ENCODE measurements around the gene RASSF7.

DNA sequence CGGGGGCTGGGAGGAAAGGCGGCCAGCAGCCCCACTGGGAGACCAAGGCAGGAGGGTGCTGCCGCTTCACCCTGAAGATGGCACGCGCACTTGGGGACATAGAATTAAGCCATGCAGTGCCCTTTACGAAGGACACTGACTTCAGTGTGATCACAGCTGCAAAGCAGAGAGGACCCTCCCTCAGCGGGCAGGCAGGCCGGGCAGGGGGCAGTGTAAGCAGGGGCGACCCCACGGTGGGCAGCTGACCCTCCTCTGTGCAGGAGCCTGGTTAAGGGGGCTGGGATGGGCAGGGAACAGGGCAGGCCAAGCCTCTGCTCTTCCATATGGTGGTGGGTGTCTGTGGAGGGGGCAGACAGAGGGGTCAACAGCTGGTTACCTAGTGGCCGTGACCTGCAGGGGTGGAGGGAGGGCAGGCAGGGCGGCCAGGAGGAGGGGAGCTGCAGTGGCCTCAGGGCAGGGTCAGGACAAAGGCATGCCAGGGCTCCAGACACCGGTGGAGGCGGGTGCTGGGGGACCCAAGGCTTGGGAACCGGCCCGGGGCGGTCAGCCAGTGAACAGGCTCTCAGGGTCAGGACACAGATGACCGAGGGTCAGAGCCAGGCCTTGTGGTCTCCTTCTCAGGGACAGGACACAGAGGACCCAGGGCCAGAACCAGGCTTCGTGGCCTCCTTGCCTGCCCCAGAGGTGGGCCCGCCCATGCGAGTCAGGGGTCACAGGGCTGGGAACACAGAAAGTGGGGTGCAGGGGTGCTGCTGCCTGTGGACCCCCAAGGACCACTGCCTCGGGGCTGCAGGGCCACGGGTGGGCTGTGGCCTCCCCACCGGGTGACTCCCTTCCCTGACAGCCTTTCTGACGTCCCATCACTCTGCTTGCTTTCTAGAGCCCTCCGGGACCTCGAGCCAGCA is 7.4 kb upstream of the RASSF7 start:
- TF ChIP-seq, protein P1, sequence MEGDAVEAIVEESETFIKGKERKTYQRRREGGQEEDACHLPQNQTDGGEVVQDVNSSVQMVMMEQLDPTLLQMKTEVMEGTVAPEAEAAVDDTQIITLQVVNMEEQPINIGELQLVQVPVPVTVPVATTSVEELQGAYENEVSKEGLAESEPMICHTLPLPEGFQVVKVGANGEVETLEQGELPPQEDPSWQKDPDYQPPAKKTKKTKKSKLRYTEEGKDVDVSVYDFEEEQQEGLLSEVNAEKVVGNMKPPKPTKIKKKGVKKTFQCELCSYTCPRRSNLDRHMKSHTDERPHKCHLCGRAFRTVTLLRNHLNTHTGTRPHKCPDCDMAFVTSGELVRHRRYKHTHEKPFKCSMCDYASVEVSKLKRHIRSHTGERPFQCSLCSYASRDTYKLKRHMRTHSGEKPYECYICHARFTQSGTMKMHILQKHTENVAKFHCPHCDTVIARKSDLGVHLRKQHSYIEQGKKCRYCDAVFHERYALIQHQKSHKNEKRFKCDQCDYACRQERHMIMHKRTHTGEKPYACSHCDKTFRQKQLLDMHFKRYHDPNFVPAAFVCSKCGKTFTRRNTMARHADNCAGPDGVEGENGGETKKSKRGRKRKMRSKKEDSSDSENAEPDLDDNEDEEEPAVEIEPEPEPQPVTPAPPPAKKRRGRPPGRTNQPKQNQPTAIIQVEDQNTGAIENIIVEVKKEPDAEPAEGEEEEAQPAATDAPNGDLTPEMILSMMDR (IDR thresholded peaks at IDR 0.05) = no peak
- no peak for TF ChIP-seq POLR2A (IDR thresholded peaks at IDR 0.05)
